ENCODE data around the gene RBMS3. TPM values are rescaled to one million over a fixed set of nuclear protein-coding genes. Genes with fewer than 3 reads are reported as not detected.
A peak's percentile ranks its signal among the peaks of the same experiment; 100 is the strongest.

RBMS3 gene
- total and polyA plus RNA-seq, 12 donors: 8.7 to 90.1 (median 51.2) TPM

GRCh38 chr3:29531644-29532043 lies 250.8 kb downstream of the RBMS3 start:
- H3K36me3 ChIP-seq (replicated peaks in 1 of 2): no peaks in the 10 kb centered on the region
- WGBS, 4 donors: 59 to 65% (median 62%) methylated on average over 4 of the region's 4 CpGs
- TF ChIP-seq CTCF (IDR thresholded peaks at IDR 0.05): no peak
- TF ChIP-seq POLR2A (IDR thresholded peaks at IDR 0.05): no peak
- intact Hi-C loops (cut with DNase I): no loop called here
- H3K4me1 ChIP-seq (replicated peaks in 1 of 2): peaks cover 7 to 22% of the 10 kb centered on the region in 2 donors
- H3K27me3 ChIP-seq: no peaks in the 10 kb centered on the region
- H3K9me3 ChIP-seq (replicated peaks in 1 of 3): no peaks in the 10 kb centered on the region
- DNase-seq: no peak
- H3K27ac ChIP-seq: peak overlapping the region in 1 of 5 donors; percentile 7
- no peak overlapping the region for H3K4me3 ChIP-seq

- TF ChIP-seq POLR2A (IDR thresholded peaks at IDR 0.05) (no peak), CTCF (IDR thresholded peaks at IDR 0.05) (no peak)
Observed at GRCh38 chr3:29532473-29532872, 251.6 kb downstream of the RBMS3 start.

GRCh38 chr3:29534006-29534405 lies 253.1 kb downstream of the RBMS3 start:
- no peak for DNase-seq
- no peak for TF ChIP-seq POLR2A (IDR thresholded peaks at IDR 0.05)
- TF ChIP-seq CTCF (IDR thresholded peaks at IDR 0.05): no peak
- Histone ChIP-seq H3K27me3 (no peaks in the 10 kb centered on the region), H3K27ac (no peak overlapping the region), H3K4me1 (replicated peaks in 1 of 2) (peaks cover 7 to 29% of the 10 kb centered on the region in 2 donors), H3K9me3 (replicated peaks in 1 of 3) (no peaks in the 10 kb centered on the region), H3K4me3 (no peak overlapping the region), H3K36me3 (replicated peaks in 1 of 2) (no peaks in the 10 kb centered on the region)
- whole genome bisulfite sequencing, 4 donors: 78 to 89% (median 83%) methylated on average over 3 of the region's 3 CpGs
- intact Hi-C loops (cut with DNase I): no loop called here

More at GRCh38 chr3:29532473-29532872, 251.6 kb downstream of the RBMS3 start:
- Histone ChIP-seq H3K27ac (no peak overlapping the region), H3K9me3 (replicated peaks in 1 of 3) (no peaks in the 10 kb centered on the region), H3K4me1 (replicated peaks in 1 of 2) (peaks cover 7 to 21% of the 10 kb centered on the region in 2 donors), H3K4me3 (no peak overlapping the region), H3K27me3 (no peaks in the 10 kb centered on the region), H3K36me3 (replicated peaks in 1 of 2) (no peaks in the 10 kb centered on the region)
- WGBS, 4 donors: 68 to 76% (median 72%) methylated on average over 4 of the region's 4 CpGs
- intact Hi-C loops (cut with DNase I): no loop called here
- no peak for DNase-seq

GRCh38 chr3:29536016-29536758 lies 255.3 kb downstream of the RBMS3 start:
- 52 to 56% (median 55%) methylated on average over 4 of the region's 4 CpGs for WGBS, 4 donors
- Histone ChIP-seq H3K4me1 (replicated peaks in 1 of 2) (peaks cover 7 to 36% of the 10 kb centered on the region in 2 donors), H3K9me3 (replicated peaks in 1 of 3) (no peaks in the 10 kb centered on the region), H3K36me3 (replicated peaks in 1 of 2) (no peaks in the 10 kb centered on the region), H3K27ac (peak overlapping the region in 1 of 5 donors; percentile 18), H3K27me3 (no peaks in the 10 kb centered on the region), H3K4me3 (no peak overlapping the region)
- no peak for TF ChIP-seq CTCF (IDR thresholded peaks at IDR 0.05)
- no peak for TF ChIP-seq POLR2A (IDR thresholded peaks at IDR 0.05)
- no peak for DNase-seq
- intact Hi-C loops (cut with DNase I): no loop called here
